GM12878 (cell line): ENCODE data around the gene PDGFC. TPM values are rescaled to one million over a fixed set of nuclear protein-coding genes. Genes with fewer than 3 reads are reported as not detected.

ENCODE experiments used
- ATAC-seq: fragments of 200-7000 bp; cut with Tn5 transposase; 3 replicates; pipeline ENCODE4 v1.9.1; 2020; ENCODE audit warnings: mild to moderate bottlenecking, moderate library complexity
- BruUV-seq: library from RNA; stranded (reverse); fragments of 400-500 nt; replicated peaks from 2 replicates; lab custom pipeline; 2021; lab: Mats Ljungman, UMichigan
- CTCF ChIA-PET: fragments of 300-600 bp; sonication (Branson Sonifier 250); formaldehyde crosslinking; extraction: SDS; loops from one replicate; lab custom pipeline; 2021; ENCODE audit warnings: inconsistent platforms; lab: Yijun Ruan, JAX
- POLR2A ChIA-PET: fragments of 350-600 bp; formaldehyde crosslinking; extraction: SDS; loops from one replicate; lab custom pipeline; 2021; ENCODE audit warnings: inconsistent platforms; lab: Charles Lee
- RAD21 ChIA-PET: fragments of 300-600 bp; sonication (Branson Sonifier 250); formaldehyde crosslinking; loops from one replicate; lab custom pipeline; 2023; ENCODE audit warnings: antibody characterized with exemption; ENCODE audit not compliant: unreplicated experiment; lab: Charles Lee
- SMC1A ChIA-PET: fragments of 300-600 bp; sonication (Branson Sonifier 250); formaldehyde crosslinking; loops from one replicate; lab custom pipeline; 2023; ENCODE audit not compliant: unreplicated experiment, uncharacterized antibody; lab: Charles Lee
- DNase-seq: peaks from one replicate; pipeline ENCODE4 v3.0.0-alpha.2; 2011; ENCODE audit warnings: low read depth, low spot score
- FAIRE-seq: peaks from 3 replicates; lab custom pipeline; 2011; peaks lifted over from hg19 to GRCh38; lab: Jason Lieb, UNC
- H2AFZ ChIP-seq: 2 replicates; pipeline ENCODE4 v1.6.0; 2011; ENCODE audit warnings: low read depth, low read length, control low read depth; ENCODE audit not compliant: control insufficient read depth
- H3K27ac ChIP-seq: 2 replicates; pipeline ENCODE4 v1.5.1; 2011; ENCODE audit warnings: control low read depth; ENCODE audit not compliant: control insufficient read depth, insufficient read depth
- H3K27me3 ChIP-seq, 2 experiments: replicated peaks in 1 of 2; 2 replicates each; pipeline versions ENCODE4 v1.6.0 to v1.6.1; 2011; ENCODE audit warnings: low read length in 1 of 2; ENCODE audit not compliant: control insufficient read depth in 2 of 2, insufficient read depth in 2 of 2
- H3K36me3 ChIP-seq, 2 experiments: 2 replicates each; pipeline ENCODE4 v1.5.1; 2011; ENCODE audit warnings: low read length in 1 of 2; ENCODE audit not compliant: control insufficient read depth in 2 of 2, insufficient read depth in 2 of 2
- H3K4me1 ChIP-seq: 2 replicates; pipeline ENCODE4 v1.6.1; 2011; ENCODE audit warnings: mild to moderate bottlenecking, low read length, moderate library complexity, mixed read lengths; ENCODE audit not compliant: control insufficient read depth, insufficient read depth
- H3K4me2 ChIP-seq: 2 replicates; pipeline ENCODE4 v1.6.0; 2011; ENCODE audit warnings: control low read depth; ENCODE audit not compliant: control insufficient read depth, insufficient read depth
- H3K4me3 ChIP-seq: fragments of 200-600 bp; sonication (generic); 2 replicates; pipeline ENCODE4 v1.5.1; 2016
- H3K79me2 ChIP-seq: 2 replicates; pipeline ENCODE4 v1.6.0; 2011; ENCODE audit warnings: low read length; ENCODE audit not compliant: control insufficient read depth, insufficient read depth
- H3K9ac ChIP-seq: 2 replicates; pipeline ENCODE4 v1.8.0; 2011; ENCODE audit warnings: low read length, control low read depth, mixed read lengths; ENCODE audit not compliant: control insufficient read depth, insufficient read depth
- H3K9me3 ChIP-seq: replicated peaks from 3 replicates; pipeline ENCODE4 v1.5.1; 2011; ENCODE audit warnings: mild to moderate bottlenecking, low read length; ENCODE audit not compliant: control insufficient read depth, insufficient read depth
- H4K20me1 ChIP-seq: 2 replicates; pipeline ENCODE4 v1.6.0; 2011; ENCODE audit not compliant: control insufficient read depth, insufficient read depth
- ATF7 ChIP-seq: fragments of 450-650 bp; IDR thresholded peaks from 2 replicates; pipeline ENCODE4 v1.6.1; 2016; ENCODE audit warnings: low read depth, mild to moderate bottlenecking
- BHLHE40 ChIP-seq, 2 experiments: fragments of 450-650 bp in 1 of 2; IDR thresholded peaks; 2 replicates each; pipeline ENCODE4 v1.6.1; 2011 to 2017; ENCODE audit warnings: low read depth in 2 of 2, borderline replicate concordance in 1 of 2, improper control_type of control experiment in 1 of 2, low read length in 1 of 2, mild to moderate bottlenecking in 1 of 2
- CHD4 ChIP-seq: fragments of 200-600 bp; sonication (generic); IDR thresholded peaks from 2 replicates; pipeline ENCODE4 v1.6.1; 2016; ENCODE audit warnings: mild to moderate bottlenecking
- DPF2 ChIP-seq: fragments of 450-650 bp; IDR thresholded peaks from 2 replicates; pipeline ENCODE4 v1.6.1; 2017; ENCODE audit warnings: mild to moderate bottlenecking
- ETV6 ChIP-seq, 2 experiments: fragments of 450-650 bp in 1 of 2; IDR thresholded peaks in 1 of 2; conservative IDR thresholded peaks in 1 of 2; 2 replicates each; pipeline ENCODE4 v1.6.1; 2014; ENCODE audit warnings: antibody characterized with exemption in 1 of 2, borderline replicate concordance in 1 of 2, low read depth in 1 of 2, mild to moderate bottlenecking in 1 of 2, moderate library complexity in 1 of 2
- HDAC2 ChIP-seq: fragments of 200-600 bp; sonication (generic); IDR thresholded peaks from 2 replicates; pipeline ENCODE4 v1.6.1; 2017
- HDGF ChIP-seq: fragments of 450-650 bp; IDR thresholded peaks from 2 replicates; pipeline ENCODE4 v1.6.1; 2016; ENCODE audit warnings: antibody characterized with exemption
- MXI1 ChIP-seq: fragments of 150-350 bp; IDR thresholded peaks from 2 replicates; pipeline ENCODE4 v1.6.1; 2011; ENCODE audit warnings: low read depth, mild to moderate bottlenecking, inconsistent platforms, low read length, improper control_type of control experiment
- NBN ChIP-seq: fragments of 450-650 bp; IDR thresholded peaks from 2 replicates; pipeline ENCODE4 v1.6.1; 2016
- NFYB ChIP-seq: IDR thresholded peaks from 2 replicates; pipeline ENCODE4 v1.6.1; 2011; ENCODE audit warnings: low read depth, mild to moderate bottlenecking, low read length, improper control_type of control experiment, moderate library complexity; ENCODE audit not compliant: insufficient read depth
- TCF3 ChIP-seq: IDR thresholded peaks from 2 replicates; pipeline ENCODE4 v1.6.1; 2012; ENCODE audit warnings: low read depth, mild to moderate bottlenecking, low read length, borderline replicate concordance; ENCODE audit not compliant: insufficient read depth
- ZNF24 ChIP-seq: fragments of 450-650 bp; IDR thresholded peaks from 2 replicates; pipeline ENCODE4 v1.6.1; 2017; ENCODE audit warnings: antibody characterized with exemption, mild to moderate bottlenecking
- WGBS: methylation state at CpG from one replicate; pipeline ENCODE4 v1.1.6; 2016; ENCODE audit warnings: low lambda C conversion rate; ENCODE audit not compliant: insufficient replicate concordance, insufficient coverage; ENCODE audit errors: missing lambda C conversion rate; 5-methylcytosine and 5-hydroxymethylcytosine counted together
- in situ Hi-C: fragments of 300-500 bp; cut with MboI; formaldehyde crosslinking; loops from 9 replicates; pipeline ENCODE4 v1.14.3; 2018; ENCODE audit warnings: mixed read lengths
- intact Hi-C: fragments of 100-400 bp; cut with micrococcal nuclease; formaldehyde crosslinking; loops from one replicate; pipeline ENCODE4 v1.14.2; 2022; ENCODE audit not compliant: unreplicated experiment
- polyA plus RNA-seq, 11 experiments: library from polyadenylated mRNA; depleted of rRNA in 4 of 11; unstranded in 6 of 11; stranded (reverse) in 5 of 11; fragments of >200 nt; fragmentation: Nextera tagmentation in 4 of 11; fragmentation: Illumina TruSeq in 1 of 11; extraction: Ambion mirVana in 4 of 11; extraction: Trizol in 1 of 11; gene quantifications; 1 replicate in 1 of 11; 2 replicates in 10 of 11; pipeline versions ENCODE4 v1.2.1 to v1.2.3, GENCODE V29; 2011 to 2016; ENCODE audit warnings: inconsistent platforms in 2 of 11, missing spikeins in 2 of 11, low read depth in 1 of 11
- small RNA-seq: library from RNA; depleted of rRNA; stranded (forward); fragments of <200 nt; gene quantifications from one replicate; pipeline ENCODE3, GENCODE V24; 2014
- total RNA-seq, 4 experiments: library from RNA; depleted of rRNA in 3 of 4; stranded (reverse); fragments of >200 nt in 3 of 4; fragmentation: Illumina TruSeq in 1 of 4; extraction: Trizol in 1 of 4; gene quantifications; 2 replicates each; pipeline versions ENCODE4 v1.2.1 to v1.2.3, GENCODE V29; 2013 to 2021

The PDGFC gene
- total and polyA plus RNA-seq, 10 of the 15 experiments (the other 5 are each of a cell fraction or from before 2014, with no cell fraction given), result 0.02 to 0.18 TPM; not detected in 8

- ChIA-PET SMC1A (no interaction called here), POLR2A (interaction anchor here (0.7 kb wide), 1 partner anchor 9 kb away, joined by 4 read pairs; no protein-coding TSS in a partner anchor), CTCF (no interaction called here), RAD21 (no interaction called here)
- Histone ChIP-seq H3K4me1 (no peaks in the 10 kb centered on the region), H3K27me3 (no peaks in the 10 kb centered on the region), H3K79me2 (no peaks in the 10 kb centered on the region), H3K9ac (no peak overlapping the region), H3K9me3 (no peaks in the 10 kb centered on the region), H3K27ac (no peak overlapping the region), H3K4me2 (no peak overlapping the region), H3K36me3 (no peaks in the 10 kb centered on the region), H4K20me1 (no peaks in the 10 kb centered on the region), H2AFZ (no peak overlapping the region), H3K4me3 (no peak overlapping the region)
- no TSS peak for BruUV-seq
- TF ChIP-seq ATF7, result no peak
- no peak for TF ChIP-seq CHD4
- no peak for TF ChIP-seq HDGF
- TF ChIP-seq TCF3, result no peak
- TF ChIP-seq ZNF24, result no peak
- no peak for TF ChIP-seq DPF2
- no peak for TF ChIP-seq NBN
- TF ChIP-seq BHLHE40 (IDR thresholded peaks at IDR 0.05; ENCODE audit: borderline replicate concordance in 1 of 2, low read depth in 2 of 2, low read length in 1 of 2), result no peak
- TF ChIP-seq HDAC2, result no peak
- no peak for TF ChIP-seq ETV6 (conservative IDR thresholded peaks at IDR 0.05 in 1 of 2, IDR thresholded peaks at IDR 0.05 in 1 of 2; ENCODE audit: borderline replicate concordance in 1 of 2, low read depth in 1 of 2)
- TF ChIP-seq MXI1, result no peak
- no peak for TF ChIP-seq NFYB
- 10% methylated on average over 4 of the region's 4 CpGs for WGBS
- ATAC-seq (no peak), DNase-seq (no peak), FAIRE-seq (no peak)
- intact Hi-C loops, result no loop called here
- in situ Hi-C loops, result no loop called here
Observed at GRCh38 chr4:156711193-156711590, 260.4 kb downstream of the PDGFC start.

Small RNA genes within 50 kb of the gene (small RNA-seq; reads per million reads assigned to genes)
- gene AC092608.2, result not detected

Other genes with a start within 250 kb of the PDGFC start
- gene GLRB, start 104.4 kb upstream of the PDGFC start, total RNA-seq (2014; rRNA removed), result not detected in 2 replicates
- not detected in 2 replicates for gene GLRB, start 104.4 kb upstream of the PDGFC start, total RNA-seq (2014; rRNA removed; fragmentation: Illumina TruSeq; extraction: Trizol)
- not detected in 2 replicates for gene GLRB, start 104.4 kb upstream of the PDGFC start, total RNA-seq (2021)
- not detected in 2 replicates for gene GLRB, start 104.4 kb upstream of the PDGFC start, polyA plus RNA-seq (2011; rRNA removed)
- not detected in 2 replicates for gene GLRB, start 104.4 kb upstream of the PDGFC start, polyA plus RNA-seq (2014; fragmentation: Illumina TruSeq; extraction: Trizol)
- under 1 TPM in 1 of 2 experiments, not detected in 1; 0.04 TPM for gene GLRB, start 104.4 kb upstream of the PDGFC start, polyA plus RNA-seq (2014; fragmentation: Nextera tagmentation; extraction: Ambion mirVana)
- not detected in 2 replicates for gene GLRB, start 104.4 kb upstream of the PDGFC start, polyA plus RNA-seq (2014; rRNA removed)
- gene GLRB, start 104.4 kb upstream of the PDGFC start, polyA plus RNA-seq (2016; fragmentation: Nextera tagmentation; extraction: Ambion mirVana), result not detected
- gene GRIA2, start 248.9 kb upstream of the PDGFC start, total RNA-seq (2014; rRNA removed), result under 0.01 TPM in 1 of 2 replicates, not detected in the other
- not detected in 2 replicates for gene GRIA2, start 248.9 kb upstream of the PDGFC start, total RNA-seq (2014; rRNA removed; fragmentation: Illumina TruSeq; extraction: Trizol)
- not detected in 2 replicates for gene GRIA2, start 248.9 kb upstream of the PDGFC start, total RNA-seq (2021)
- 0.04 TPM in 1 of 2 replicates, not detected in the other for gene GRIA2, start 248.9 kb upstream of the PDGFC start, polyA plus RNA-seq (2011; rRNA removed)
- not detected in 2 replicates for gene GRIA2, start 248.9 kb upstream of the PDGFC start, polyA plus RNA-seq (2014; fragmentation: Illumina TruSeq; extraction: Trizol)
- gene GRIA2, start 248.9 kb upstream of the PDGFC start, polyA plus RNA-seq (2014; fragmentation: Nextera tagmentation; extraction: Ambion mirVana), result not detected
- not detected in 2 replicates for gene GRIA2, start 248.9 kb upstream of the PDGFC start, polyA plus RNA-seq (2014; rRNA removed)
- not detected for gene GRIA2, start 248.9 kb upstream of the PDGFC start, polyA plus RNA-seq (2016; fragmentation: Nextera tagmentation; extraction: Ambion mirVana)